Measurements from ENCODE around the gene TBXA2R.

TBXA2R gene

GRCh38 chr19:3575949-3576673 lies 30.6 kb downstream of the TBXA2R start:
- Histone ChIP-seq H3K4me1 (ENCODE audit: insufficient read depth, low read length, poor library complexity, severe bottlenecking) (peaks cover 8% of the 10 kb centered on the region), H3K79me2 (ENCODE audit: insufficient read depth, low read length) (peaks cover 9% of the 10 kb centered on the region), H3K27me3 (ENCODE audit: insufficient read depth, low read length, poor library complexity, severe bottlenecking) (no peaks in the 10 kb centered on the region), H3K4me3 (ENCODE audit: low read length, poor library complexity, severe bottlenecking) (no peak overlapping the region), H2AFZ (ENCODE audit: low read length) (no peak overlapping the region), H4K20me1 (ENCODE audit: insufficient read depth, low read length, poor library complexity, severe bottlenecking) (peaks cover 22% of the 10 kb centered on the region), H3K9me2 (replicated peaks; ENCODE audit: low read depth, low read length) (no peaks in the 10 kb centered on the region), H3K9ac (ENCODE audit: low read depth, low read length, poor library complexity, severe bottlenecking) (no peak overlapping the region), H3K9me3 (ENCODE audit: insufficient read depth, low read depth, low read length) (no peaks in the 10 kb centered on the region), H3F3A (ENCODE audit: low read depth) (0 out of 2 replicates have a peak, but pooled peaks cover 3% of the 10 kb centered on the region), H3K36me3 (ENCODE audit: insufficient read depth, low read length) (peaks cover 7% of the 10 kb centered on the region; the same call in 1 of the 2 replicates), H3K4me2 (ENCODE audit: low read depth, low read length, poor library complexity, severe bottlenecking) (no peak overlapping the region)
- TF ChIP-seq CTCF (conservative IDR thresholded peaks at IDR 0.05; ENCODE audit: low read length) (no peak), EZH2phosphoT487 (IDR thresholded peaks at IDR 0.05; ENCODE audit: borderline replicate concordance) (no peak)

- Histone ChIP-seq H3K36me3 (ENCODE audit: insufficient read depth, low read length) (peaks cover 7% of the 10 kb centered on the region; the same call in 1 of the 2 replicates), H3K9me2 (replicated peaks; ENCODE audit: low read depth, low read length) (no peaks in the 10 kb centered on the region), H3K4me1 (ENCODE audit: insufficient read depth, low read length, poor library complexity, severe bottlenecking) (peaks cover 8% of the 10 kb centered on the region), H3F3A (ENCODE audit: low read depth) (0 out of 2 replicates have a peak, but pooled peaks cover 2% of the 10 kb centered on the region), H3K4me3 (ENCODE audit: low read length, poor library complexity, severe bottlenecking) (no peak overlapping the region), H3K9me3 (ENCODE audit: insufficient read depth, low read depth, low read length) (no peaks in the 10 kb centered on the region), H3K4me2 (ENCODE audit: low read depth, low read length, poor library complexity, severe bottlenecking) (no peak overlapping the region), H4K20me1 (ENCODE audit: insufficient read depth, low read length, poor library complexity, severe bottlenecking) (peaks cover 22% of the 10 kb centered on the region), H3K27me3 (ENCODE audit: insufficient read depth, low read length, poor library complexity, severe bottlenecking) (no peaks in the 10 kb centered on the region), H2AFZ (ENCODE audit: low read length) (no peak overlapping the region), H3K79me2 (ENCODE audit: insufficient read depth, low read length) (peaks cover 9% of the 10 kb centered on the region), H3K9ac (ENCODE audit: low read depth, low read length, poor library complexity, severe bottlenecking) (no peak overlapping the region)
- TF ChIP-seq EZH2phosphoT487 (IDR thresholded peaks at IDR 0.05; ENCODE audit: borderline replicate concordance) (no peak), CTCF (conservative IDR thresholded peaks at IDR 0.05; ENCODE audit: low read length) (peak; percentile 45; the same call in 1 of the 2 replicates)
Observed at GRCh38 chr19:3575260-3575741, 31.4 kb downstream of the TBXA2R start.

- H3K79me2 ChIP-seq (ENCODE audit: insufficient read depth, low read length) = peaks cover 9% of the 10 kb centered on the region
- H3K4me3 ChIP-seq (ENCODE audit: low read length, poor library complexity, severe bottlenecking) = peak overlapping the region; percentile 99
- H3K9me2 ChIP-seq (replicated peaks; ENCODE audit: low read depth, low read length) = no peaks in the 10 kb centered on the region
- H2AFZ ChIP-seq (ENCODE audit: low read length) = no peak overlapping the region
- H4K20me1 ChIP-seq (ENCODE audit: insufficient read depth, low read length, poor library complexity, severe bottlenecking) = peaks cover 22% of the 10 kb centered on the region
- peak overlapping the region; percentile 87 for H3K9ac ChIP-seq (ENCODE audit: low read depth, low read length, poor library complexity, severe bottlenecking)
- no peaks in the 10 kb centered on the region for H3F3A ChIP-seq (ENCODE audit: low read depth)
- H3K27me3 ChIP-seq (ENCODE audit: insufficient read depth, low read length, poor library complexity, severe bottlenecking) = no peaks in the 10 kb centered on the region
- TF ChIP-seq EZH2phosphoT487 (IDR thresholded peaks at IDR 0.05; ENCODE audit: borderline replicate concordance) (no peak), CTCF (conservative IDR thresholded peaks at IDR 0.05; ENCODE audit: low read length) (no peak)
- peaks cover 7% of the 10 kb centered on the region; the same call in 1 of the 2 replicates for H3K36me3 ChIP-seq (ENCODE audit: insufficient read depth, low read length)
- H3K4me2 ChIP-seq (ENCODE audit: low read depth, low read length, poor library complexity, severe bottlenecking) = peak overlapping the region; percentile 85
- H3K9me3 ChIP-seq (ENCODE audit: insufficient read depth, low read depth, low read length) = no peaks in the 10 kb centered on the region
- peaks cover 8% of the 10 kb centered on the region for H3K4me1 ChIP-seq (ENCODE audit: insufficient read depth, low read length, poor library complexity, severe bottlenecking)
Observed at GRCh38 chr19:3573858-3574637, 32.6 kb downstream of the TBXA2R start.

Data from Loucy (cell line).